ENCODE results near the gene GANC. TPM values are rescaled to one million over a fixed set of nuclear protein-coding genes. Genes with fewer than 3 reads are reported as not detected.

The GANC gene
- total RNA-seq, 3 donors from 2014 or later, result 7.1 to 10.7 (median 8.0) TPM

- Mint-ChIP-seq H3K4me3 (no peak overlapping the region), H3K27me3 (ENCODE audit: low read depth) (no peaks in the 10 kb centered on the region), H3K36me3 (ENCODE audit: insufficient read depth) (peaks cover 5% of the 10 kb centered on the region), H3K4me1 (ENCODE audit: low read depth) (no peaks in the 10 kb centered on the region), H3K9me3 (no peaks in the 10 kb centered on the region)
- DNase-seq (no peak), ATAC-seq (no peak)
These were observed 90.9 kb downstream of the GANC start for GRCh38 chr15:42363942-42364341.

GRCh38 chr15:42364529-42364928, 91.5 kb downstream of the GANC start:
- ATAC-seq, result no peak
- Mint-ChIP-seq H3K4me3 (no peak overlapping the region), H3K36me3 (ENCODE audit: insufficient read depth) (peaks cover 2% of the 10 kb centered on the region), H3K27me3 (ENCODE audit: low read depth) (no peaks in the 10 kb centered on the region), H3K9me3 (no peaks in the 10 kb centered on the region), H3K4me1 (ENCODE audit: low read depth) (no peaks in the 10 kb centered on the region)
- DNase-seq, result no peak

DNA sequence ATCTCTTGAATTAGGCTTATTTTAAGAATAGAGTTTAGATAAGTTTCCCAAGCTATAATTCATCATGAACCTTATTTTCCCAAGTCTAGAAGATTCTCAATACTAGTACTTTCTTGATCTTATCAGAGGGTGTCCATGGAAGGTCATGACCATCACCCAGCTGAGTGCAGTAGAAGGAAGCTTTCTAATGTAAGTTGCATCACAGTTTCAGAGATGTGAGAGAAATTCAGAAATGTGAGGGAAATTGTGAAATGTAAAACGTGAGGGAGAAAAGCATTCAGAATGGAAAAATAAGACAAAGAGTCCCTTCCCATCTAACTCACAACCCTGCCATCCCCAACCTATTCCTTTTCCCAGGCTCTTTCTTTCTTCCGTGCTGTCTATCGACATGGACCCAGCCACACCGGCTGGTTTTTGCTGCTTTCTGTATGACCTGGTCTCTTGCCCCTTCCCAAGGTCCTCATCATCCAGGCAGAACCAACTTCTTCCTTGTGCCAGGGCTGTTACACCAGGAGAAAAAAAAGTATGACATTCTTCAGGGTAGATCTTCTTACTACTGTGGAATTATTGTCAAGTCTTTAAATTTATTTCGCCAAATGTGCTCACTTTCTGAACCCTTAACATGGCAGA, 93.0 kb downstream of the GANC start:
- no peaks in the 10 kb centered on the region for H3K9me3 Mint-ChIP-seq
- no peak overlapping the region for H3K4me3 Mint-ChIP-seq
- no peaks in the 10 kb centered on the region for H3K27me3 Mint-ChIP-seq (ENCODE audit: low read depth)
- no peaks in the 10 kb centered on the region for H3K4me1 Mint-ChIP-seq (ENCODE audit: low read depth)
- ATAC-seq (no peak), DNase-seq (no peak)
- no peaks in the 10 kb centered on the region for H3K36me3 Mint-ChIP-seq (ENCODE audit: insufficient read depth)

DNA sequence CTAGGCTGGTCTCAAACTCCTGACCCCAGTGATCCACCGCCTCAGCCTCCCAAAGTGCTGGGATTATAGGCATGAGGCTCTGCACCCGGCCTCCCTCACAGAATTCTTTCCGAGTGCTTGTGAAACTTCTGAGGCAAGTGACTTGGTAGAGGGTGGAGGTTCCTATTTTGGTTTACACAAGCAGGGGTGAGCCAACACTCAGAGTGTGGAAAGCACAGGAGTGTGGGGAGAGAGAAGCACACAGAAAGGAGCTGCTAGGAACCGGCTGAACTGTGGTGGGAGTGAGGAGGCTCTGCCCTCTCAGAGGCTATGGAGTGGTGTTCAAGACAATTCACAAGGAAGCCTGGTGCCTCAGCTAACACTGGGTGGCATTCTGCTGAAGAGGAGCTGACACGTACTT, 94.0 kb downstream of the GANC start:
- no peaks in the 10 kb centered on the region for H3K4me1 Mint-ChIP-seq (ENCODE audit: low read depth)
- DNase-seq (no peak), ATAC-seq (no peak)
- no peaks in the 10 kb centered on the region for H3K36me3 Mint-ChIP-seq (ENCODE audit: insufficient read depth)
- H3K4me3 Mint-ChIP-seq, result no peak overlapping the region
- H3K27me3 Mint-ChIP-seq (ENCODE audit: low read depth), result no peaks in the 10 kb centered on the region
- no peaks in the 10 kb centered on the region for H3K9me3 Mint-ChIP-seq

DNA sequence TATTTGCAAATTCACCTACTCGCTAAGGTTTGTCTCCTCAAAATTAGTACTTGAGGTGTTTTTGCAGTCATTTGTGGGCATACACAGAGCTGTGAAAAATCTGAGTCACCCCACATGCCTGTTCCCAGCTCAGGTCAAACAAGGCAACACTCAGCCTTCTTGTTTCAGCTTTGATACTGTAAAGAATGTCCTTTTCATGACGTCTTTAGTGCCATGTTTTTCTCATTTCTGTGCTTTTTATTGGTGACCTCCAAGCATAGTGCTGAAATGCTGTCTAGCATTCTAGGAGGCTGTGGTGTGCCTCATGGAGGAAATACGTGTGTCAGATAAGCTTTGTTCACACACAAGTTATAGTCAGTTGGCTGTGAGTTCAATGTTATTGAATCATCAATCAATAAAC, 95.1 kb downstream of the GANC start:
- Mint-ChIP-seq H3K9me3 (no peaks in the 10 kb centered on the region), H3K4me1 (ENCODE audit: low read depth) (no peaks in the 10 kb centered on the region), H3K27me3 (ENCODE audit: low read depth) (no peaks in the 10 kb centered on the region), H3K4me3 (no peak overlapping the region), H3K36me3 (ENCODE audit: insufficient read depth) (no peaks in the 10 kb centered on the region)
- DNase-seq (no peak), ATAC-seq (no peak)

DNA sequence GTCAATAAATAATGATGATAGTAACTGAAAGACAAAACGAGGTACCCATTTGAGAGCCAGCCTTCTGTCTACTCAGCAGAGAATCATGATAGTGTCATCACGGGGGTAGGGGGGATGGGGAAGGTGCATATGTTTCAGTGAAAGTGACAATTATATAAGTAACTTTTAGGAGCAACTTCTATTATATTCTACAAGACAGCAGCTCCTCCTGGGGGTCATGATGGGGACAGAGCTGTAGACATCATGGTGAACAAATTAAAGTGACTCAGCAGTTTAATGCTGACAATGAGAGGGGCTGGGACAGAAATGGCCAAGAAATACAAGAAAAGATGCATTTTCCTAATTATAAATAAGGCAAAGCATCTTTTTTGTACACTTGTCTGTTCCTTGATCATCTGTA, 98.1 kb downstream of the GANC start:
- Mint-ChIP-seq H3K36me3 (ENCODE audit: insufficient read depth) (no peaks in the 10 kb centered on the region), H3K27me3 (ENCODE audit: low read depth) (no peaks in the 10 kb centered on the region), H3K4me3 (no peak overlapping the region), H3K4me1 (ENCODE audit: low read depth) (no peaks in the 10 kb centered on the region), H3K9me3 (no peaks in the 10 kb centered on the region)
- no peak for DNase-seq
- ATAC-seq, result no peak

DNA sequence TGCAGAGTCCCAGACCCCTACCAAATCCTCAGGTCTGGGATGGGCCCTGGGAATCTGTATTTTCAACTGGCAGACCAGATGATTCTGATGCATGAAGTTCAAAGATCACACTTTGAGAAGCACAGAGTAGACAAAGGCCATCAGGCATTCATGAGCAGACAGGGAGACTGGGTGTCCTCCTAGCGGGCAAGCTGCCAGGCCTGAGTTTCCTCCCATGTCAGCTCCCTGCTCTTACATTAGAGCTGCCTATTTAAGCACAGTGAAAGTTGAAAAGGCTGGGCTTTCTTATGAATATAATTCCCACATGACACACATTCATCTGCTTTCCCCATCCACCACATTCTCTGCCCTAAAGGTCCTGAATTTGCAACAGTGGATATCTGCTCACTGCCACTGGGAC, 100.3 kb downstream of the GANC start:
- Mint-ChIP-seq H3K9me3 (peaks cover 11% of the 10 kb centered on the region), H3K36me3 (ENCODE audit: insufficient read depth) (peaks cover 3% of the 10 kb centered on the region), H3K4me3 (no peak overlapping the region), H3K4me1 (ENCODE audit: low read depth) (no peaks in the 10 kb centered on the region), H3K27me3 (ENCODE audit: low read depth) (no peaks in the 10 kb centered on the region)
- DNase-seq (no peak), ATAC-seq (no peak)

GRCh38 chr15:42373936-42374335, 100.9 kb downstream of the GANC start:
- Mint-ChIP-seq H3K4me3 (no peak overlapping the region), H3K9me3 (peaks cover 11% of the 10 kb centered on the region), H3K4me1 (ENCODE audit: low read depth) (no peaks in the 10 kb centered on the region), H3K36me3 (ENCODE audit: insufficient read depth) (peaks cover 5% of the 10 kb centered on the region), H3K27me3 (ENCODE audit: low read depth) (no peaks in the 10 kb centered on the region)
- DNase-seq (no peak), ATAC-seq (no peak)

- H3K36me3 Mint-ChIP-seq (ENCODE audit: insufficient read depth), result peaks cover 10% of the 10 kb centered on the region
- ATAC-seq (no peak), DNase-seq (no peak)
- no peaks in the 10 kb centered on the region for H3K4me1 Mint-ChIP-seq (ENCODE audit: low read depth)
- H3K4me3 Mint-ChIP-seq, result no peak overlapping the region
- peaks cover 11% of the 10 kb centered on the region for H3K9me3 Mint-ChIP-seq
- no peaks in the 10 kb centered on the region for H3K27me3 Mint-ChIP-seq (ENCODE audit: low read depth)
These were observed 101.8 kb downstream of the GANC start for GRCh38 chr15:42374810-42375209.

GRCh38 chr15:42375252-42375651, 102.3 kb downstream of the GANC start:
- Mint-ChIP-seq H3K4me1 (ENCODE audit: low read depth) (no peaks in the 10 kb centered on the region), H3K36me3 (ENCODE audit: insufficient read depth) (peaks cover 10% of the 10 kb centered on the region), H3K27me3 (ENCODE audit: low read depth) (no peaks in the 10 kb centered on the region), H3K9me3 (peaks cover 11% of the 10 kb centered on the region), H3K4me3 (no peak overlapping the region)
- DNase-seq, result no peak
- no peak for ATAC-seq

DNA sequence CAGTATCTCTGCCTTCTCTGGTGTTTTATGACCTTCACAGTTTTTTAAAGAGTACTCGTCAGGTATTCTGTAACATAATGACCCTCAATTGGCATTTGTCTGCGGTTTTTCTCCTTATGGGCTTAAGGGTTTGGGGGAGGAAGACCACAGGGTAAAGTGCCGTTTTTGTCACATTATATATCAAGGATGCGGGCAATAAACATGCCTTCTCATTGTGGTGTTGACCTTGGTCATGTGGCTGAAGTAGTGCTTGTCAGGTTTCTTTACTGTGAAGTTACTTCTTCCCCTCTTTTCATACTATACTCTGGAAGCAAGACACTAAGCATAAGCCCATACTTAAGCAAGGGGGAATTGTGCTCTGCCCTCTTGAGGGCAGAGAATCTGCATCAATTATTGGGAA, 102.9 kb downstream of the GANC start:
- DNase-seq, result no peak
- Mint-ChIP-seq H3K9me3 (peaks cover 11% of the 10 kb centered on the region), H3K4me3 (no peak overlapping the region), H3K27me3 (ENCODE audit: low read depth) (no peaks in the 10 kb centered on the region), H3K36me3 (ENCODE audit: insufficient read depth) (peaks cover 10% of the 10 kb centered on the region), H3K4me1 (ENCODE audit: low read depth) (no peaks in the 10 kb centered on the region)
- no peak for ATAC-seq

DNA sequence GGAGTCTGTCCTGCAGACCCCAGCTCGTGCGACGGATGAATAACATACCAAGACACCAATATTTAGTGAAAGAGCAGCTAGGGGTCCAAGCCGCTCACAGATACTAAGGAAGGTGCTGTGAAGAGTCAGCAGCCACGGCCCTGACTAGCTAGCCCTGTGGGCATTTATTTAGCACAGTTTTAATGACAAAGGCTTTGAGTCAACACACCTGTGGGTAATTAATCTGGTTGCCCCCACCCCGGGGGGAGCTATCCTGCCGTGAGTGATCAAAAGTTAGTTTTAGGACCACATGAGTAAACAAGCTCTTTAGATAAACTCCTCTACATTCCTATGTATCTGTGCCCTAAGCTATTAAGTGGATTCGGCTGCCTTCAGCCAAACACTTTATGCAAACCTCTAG, 105.0 kb downstream of the GANC start:
- no peak overlapping the region for H3K4me3 Mint-ChIP-seq
- H3K36me3 Mint-ChIP-seq (ENCODE audit: insufficient read depth), result peaks cover 12% of the 10 kb centered on the region
- H3K4me1 Mint-ChIP-seq (ENCODE audit: low read depth), result no peaks in the 10 kb centered on the region
- peaks cover 11% of the 10 kb centered on the region for H3K9me3 Mint-ChIP-seq
- no peaks in the 10 kb centered on the region for H3K27me3 Mint-ChIP-seq (ENCODE audit: low read depth)
- no peak for DNase-seq
- ATAC-seq, result no peak

- peaks cover 10% of the 10 kb centered on the region for H3K36me3 Mint-ChIP-seq (ENCODE audit: insufficient read depth)
- H3K4me1 Mint-ChIP-seq (ENCODE audit: low read depth), result no peaks in the 10 kb centered on the region
- no peak for ATAC-seq
- no peaks in the 10 kb centered on the region for H3K27me3 Mint-ChIP-seq (ENCODE audit: low read depth)
- H3K9me3 Mint-ChIP-seq, result no peaks in the 10 kb centered on the region
- no peak overlapping the region for H3K4me3 Mint-ChIP-seq
- DNase-seq, result no peak
These were observed 111.6 kb downstream of the GANC start for GRCh38 chr15:42384597-42384996.

- peaks cover 16% of the 10 kb centered on the region for H3K36me3 Mint-ChIP-seq (ENCODE audit: insufficient read depth)
- no peaks in the 10 kb centered on the region for H3K4me1 Mint-ChIP-seq (ENCODE audit: low read depth)
- H3K4me3 Mint-ChIP-seq, result no peak overlapping the region
- ATAC-seq, result no peak
- no peaks in the 10 kb centered on the region for H3K27me3 Mint-ChIP-seq (ENCODE audit: low read depth)
- H3K9me3 Mint-ChIP-seq, result no peaks in the 10 kb centered on the region
- DNase-seq, result no peak
These were observed 112.4 kb downstream of the GANC start for GRCh38 chr15:42385206-42385979.

- H3K27me3 Mint-ChIP-seq (ENCODE audit: low read depth), result no peaks in the 10 kb centered on the region
- H3K9me3 Mint-ChIP-seq, result no peaks in the 10 kb centered on the region
- DNase-seq (no peak), ATAC-seq (no peak)
- H3K36me3 Mint-ChIP-seq (ENCODE audit: insufficient read depth), result peaks cover 16% of the 10 kb centered on the region
- no peaks in the 10 kb centered on the region for H3K4me1 Mint-ChIP-seq (ENCODE audit: low read depth)
- H3K4me3 Mint-ChIP-seq, result no peak overlapping the region
These were observed 113.1 kb downstream of the GANC start for GRCh38 chr15:42385980-42386700.
